HG02642 (cell line): ENCODE measurements around the gene TSPAN16.

Experiments used
- ATAC-seq: cut with Tn5 transposase; IDR thresholded peaks from one replicate; pipeline ENCODE4 v1.9.1; 2021; ENCODE audit warnings: mild to moderate bottlenecking; ENCODE audit not compliant: unreplicated experiment, poor library complexity

TSPAN16 gene

GRCh38 chr19:11267316-11268085 lies 28.5 kb upstream of the TSPAN16 start:
- ATAC-seq = no peak

GRCh38 chr19:11268783-11269267 lies 27.1 kb upstream of the TSPAN16 start:
- ATAC-seq = no peak

GRCh38 chr19:11269408-11269807 lies 26.6 kb upstream of the TSPAN16 start:
- no peak for ATAC-seq

GRCh38 chr19:11273296-11273695 lies 22.7 kb upstream of the TSPAN16 start:
- ATAC-seq = no peak

GRCh38 chr19:11273989-11274388 lies 22.0 kb upstream of the TSPAN16 start:
- ATAC-seq = no peak

GRCh38 chr19:11274533-11275086 lies 21.4 kb upstream of the TSPAN16 start:
- no peak for ATAC-seq

GRCh38 chr19:11278670-11279069 lies 17.3 kb upstream of the TSPAN16 start:
- no peak for ATAC-seq

GRCh38 chr19:11279505-11280236 lies 16.3 kb upstream of the TSPAN16 start:
- no peak for ATAC-seq

- ATAC-seq = no peak
These were observed 14.5 kb upstream of the TSPAN16 start for GRCh38 chr19:11281356-11282049.

- no peak for ATAC-seq
These were observed 11.4 kb upstream of the TSPAN16 start for GRCh38 chr19:11284515-11284914.

GRCh38 chr19:11286312-11286974 lies 9.5 kb upstream of the TSPAN16 start:
- ATAC-seq = no peak

- no peak for ATAC-seq
These were observed 7.6 kb upstream of the TSPAN16 start for GRCh38 chr19:11288349-11288748.

GRCh38 chr19:11290256-11290655 lies 5.7 kb upstream of the TSPAN16 start:
- ATAC-seq = no peak

- ATAC-seq = no peak
These were observed 4.5 kb upstream of the TSPAN16 start for GRCh38 chr19:11291415-11291814.

GRCh38 chr19:11291991-11292390 lies 4.0 kb upstream of the TSPAN16 start:
- no peak for ATAC-seq

- ATAC-seq = peak; percentile 53
These were observed 2.2 kb upstream of the TSPAN16 start for GRCh38 chr19:11293433-11294389.

GRCh38 chr19:11295180-11295579 lies 780 bp upstream of the TSPAN16 start:
- ATAC-seq = no peak

- ATAC-seq = no peak
These were observed 304 bp downstream of the TSPAN16 start for GRCh38 chr19:11296264-11296663.
